Activated CD4-positive, alpha-beta T cell treated with anti-CD3 and anti-CD28 coated beads, Interleukin-2, amount 50 U/mL, for 24 hours (primary cell): Measurements from ENCODE around the gene C4orf54.

ENCODE experiments used
- DNase-seq, 2 donors: peaks; one replicate each; pipeline ENCODE4 v3.0.0-alpha.2; 2020; ENCODE audit warnings: low read depth in 1 of 2, low spot score in 1 of 2

The C4orf54 gene

DNA sequence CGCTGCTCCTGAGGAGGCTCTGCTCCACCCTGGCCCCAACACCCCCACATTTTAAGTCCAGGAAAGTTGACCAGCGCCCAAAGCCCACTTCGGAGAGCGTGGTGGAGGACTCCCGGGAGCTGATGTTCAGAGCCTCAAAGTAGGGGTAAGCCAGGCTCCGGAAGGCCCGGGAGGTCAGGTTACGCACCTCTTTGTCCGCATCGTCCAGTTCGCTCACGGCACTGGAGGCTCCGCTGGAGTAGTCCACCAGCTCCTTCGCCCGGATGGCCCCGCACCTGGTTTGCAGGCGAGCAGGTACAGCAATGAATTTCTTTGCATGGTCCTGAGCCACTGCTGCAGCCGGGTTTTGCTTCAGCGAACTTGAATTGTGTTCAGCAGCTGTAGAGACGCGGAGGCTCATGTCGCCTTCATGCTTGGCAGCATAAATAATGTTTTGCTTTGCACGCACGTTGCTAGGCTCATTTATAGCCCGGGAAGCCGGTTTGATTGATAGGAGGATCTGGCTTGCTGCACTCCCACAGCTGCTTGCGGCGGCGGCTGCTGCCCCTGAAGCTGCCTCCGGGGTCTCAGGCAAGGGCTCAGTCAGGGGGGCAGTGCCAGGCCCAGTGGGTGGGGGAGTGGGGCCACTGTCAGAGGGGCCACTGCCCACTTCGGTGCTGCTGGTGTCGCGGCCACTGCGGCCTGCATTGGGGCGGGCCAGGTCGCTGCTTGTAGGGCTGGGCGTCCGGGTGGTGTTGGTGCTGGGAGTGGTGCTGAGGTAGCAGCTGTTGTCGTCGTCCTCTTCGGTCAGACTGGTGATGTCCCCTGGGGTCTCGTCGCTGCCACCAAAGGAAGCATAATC is 4.8 kb downstream of the C4orf54 start:
- no peak for DNase-seq

DNA sequence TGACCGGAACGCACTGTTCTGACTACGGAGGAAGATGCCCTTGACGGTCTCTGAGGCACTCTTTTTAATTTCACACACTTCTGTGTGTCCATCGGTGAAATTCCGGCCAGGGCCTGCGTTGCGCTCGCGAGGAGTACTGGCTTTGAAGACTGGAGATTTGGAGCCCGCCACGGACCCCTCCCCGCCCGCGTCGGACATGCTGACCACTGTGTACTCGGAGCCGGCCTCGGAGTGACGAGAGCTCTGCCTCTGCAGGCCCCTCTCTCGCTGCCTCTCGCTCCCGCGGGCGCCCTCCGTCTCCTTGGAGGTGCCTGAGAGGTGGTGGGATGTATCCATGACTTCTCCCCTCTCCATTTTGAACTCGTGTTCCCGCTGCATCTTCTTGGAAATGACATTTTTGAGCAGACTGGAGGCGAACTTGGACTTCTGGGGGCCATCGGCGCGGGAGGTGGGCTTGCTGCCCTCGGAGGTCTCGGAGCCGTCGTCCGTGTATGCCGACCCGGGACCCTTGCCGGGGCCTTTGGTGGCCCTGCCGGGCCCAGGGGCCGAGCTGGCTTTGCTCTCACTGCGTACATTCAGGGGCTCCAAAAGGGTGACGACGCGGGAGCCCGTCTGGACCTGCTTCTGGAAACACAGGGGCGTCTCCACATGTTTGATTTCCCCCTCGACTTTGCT is 5.7 kb downstream of the C4orf54 start:
- DNase-seq: no peak

DNA sequence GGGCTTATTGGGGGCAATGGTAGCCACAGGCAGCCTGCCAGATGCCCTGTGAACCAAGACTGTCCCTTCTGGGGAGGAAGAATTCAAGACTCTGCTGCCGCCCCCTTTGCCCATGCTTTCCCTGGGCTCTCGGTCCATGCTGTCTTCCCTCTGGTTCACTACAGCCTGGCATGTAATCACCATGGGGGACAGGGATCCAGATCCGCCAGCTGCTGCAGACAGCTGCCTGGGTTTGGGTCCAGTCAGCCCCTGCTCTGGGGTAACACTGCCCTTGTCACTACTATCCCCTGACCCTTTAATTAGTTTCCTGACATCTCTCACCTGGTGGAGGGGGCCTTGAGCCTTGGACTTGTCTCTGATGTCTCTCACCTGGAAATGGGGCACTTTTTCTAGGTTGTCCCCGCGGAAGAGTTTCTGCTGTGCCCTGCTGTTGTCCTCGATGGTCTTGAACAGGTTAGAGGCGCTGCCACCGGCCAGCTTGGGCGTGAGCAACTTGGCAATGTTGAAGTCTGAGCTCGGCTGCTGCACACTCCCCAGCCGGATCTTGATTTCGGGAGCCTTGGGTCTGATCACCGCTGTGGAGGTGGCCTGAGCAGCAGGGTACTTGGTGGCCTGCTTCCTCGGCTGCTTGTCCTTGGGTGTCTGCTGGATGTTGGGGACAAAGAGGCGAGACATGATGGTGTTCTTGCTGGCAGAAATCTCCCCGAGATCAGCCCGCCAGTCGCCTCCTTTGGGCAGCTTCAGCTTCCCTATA is 6.4 kb downstream of the C4orf54 start:
- DNase-seq: no peak

DNA sequence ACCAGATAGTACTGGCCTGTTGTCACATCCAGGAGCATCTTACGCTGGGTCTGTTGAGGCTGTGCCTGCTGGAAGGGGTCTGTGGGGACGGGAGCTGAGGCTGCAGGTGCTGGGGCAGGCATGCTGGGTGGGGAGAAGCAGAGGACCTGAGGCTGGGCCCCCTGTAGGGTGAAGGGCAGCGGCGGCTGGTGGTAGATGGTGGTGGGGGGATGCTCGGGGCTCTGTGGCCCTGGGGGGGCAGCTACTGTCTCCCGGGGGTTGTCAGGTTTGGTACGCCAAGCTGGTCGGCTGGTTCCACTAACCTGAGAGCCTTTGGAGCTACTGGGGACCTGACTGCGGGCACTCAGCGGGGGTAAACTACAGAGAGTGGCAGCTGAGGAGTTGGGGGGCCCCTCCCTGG is 7.8 kb downstream of the C4orf54 start:
- DNase-seq: no peak

DNA sequence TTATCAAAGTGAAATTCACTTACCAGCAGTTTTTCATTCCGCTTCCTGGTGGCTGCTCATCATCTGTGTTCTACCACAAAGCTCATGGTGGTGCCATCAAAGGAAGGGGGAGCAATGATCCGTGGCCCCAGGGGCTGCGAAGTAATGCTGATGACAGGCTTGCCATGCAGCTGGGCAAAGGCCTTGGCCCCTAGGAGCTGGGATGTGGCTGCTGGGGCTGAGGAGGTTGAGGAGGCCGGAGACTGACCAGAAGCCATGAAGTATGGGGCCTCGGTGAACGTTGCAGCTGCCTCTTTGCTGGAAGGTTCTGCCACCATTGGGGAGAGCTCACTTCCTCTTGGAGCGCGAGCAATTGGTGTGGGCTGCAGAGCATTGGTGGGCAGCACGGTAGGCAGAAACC is 8.4 kb downstream of the C4orf54 start:
- DNase-seq: no peak

DNA sequence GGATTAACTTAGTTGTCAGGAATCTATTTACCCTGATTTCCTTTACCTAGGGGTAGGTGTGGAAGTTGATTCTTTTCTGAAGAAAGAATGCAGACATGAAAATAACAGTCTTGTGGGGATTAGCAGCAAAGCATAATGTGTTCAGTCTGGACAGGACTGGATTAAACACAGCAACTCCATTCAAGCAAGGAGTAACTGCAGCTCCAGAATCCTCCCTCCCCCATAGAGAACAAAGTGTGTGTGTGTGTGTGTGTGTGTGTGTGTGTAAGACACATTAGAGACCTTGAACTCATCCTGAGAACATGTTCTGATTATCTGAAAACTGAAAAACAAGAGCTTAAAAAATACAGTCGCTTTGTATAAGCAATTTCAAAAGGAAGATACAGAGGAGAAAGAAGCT is 9.3 kb downstream of the C4orf54 start:
- DNase-seq: no peak

DNA sequence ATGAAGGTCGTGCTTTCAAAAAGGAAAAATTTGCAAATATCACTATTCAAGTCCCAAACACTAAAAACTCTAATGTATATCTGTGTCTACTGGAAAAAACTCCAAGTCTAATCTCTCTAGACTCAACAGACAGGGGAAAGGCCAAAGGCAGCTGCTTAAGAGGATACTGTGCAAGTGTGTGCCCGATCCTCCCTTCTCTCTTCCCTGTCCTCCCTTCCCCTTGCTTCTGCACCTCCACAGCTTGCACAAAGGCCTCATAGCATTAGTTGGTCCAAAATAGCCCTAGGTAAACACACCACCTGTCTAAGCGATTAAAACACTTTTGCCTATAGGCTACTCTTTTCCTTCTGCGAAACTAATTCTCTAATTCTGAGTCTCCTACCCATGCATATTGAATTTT is 10.6 kb downstream of the C4orf54 start:
- no peak for DNase-seq

DNA sequence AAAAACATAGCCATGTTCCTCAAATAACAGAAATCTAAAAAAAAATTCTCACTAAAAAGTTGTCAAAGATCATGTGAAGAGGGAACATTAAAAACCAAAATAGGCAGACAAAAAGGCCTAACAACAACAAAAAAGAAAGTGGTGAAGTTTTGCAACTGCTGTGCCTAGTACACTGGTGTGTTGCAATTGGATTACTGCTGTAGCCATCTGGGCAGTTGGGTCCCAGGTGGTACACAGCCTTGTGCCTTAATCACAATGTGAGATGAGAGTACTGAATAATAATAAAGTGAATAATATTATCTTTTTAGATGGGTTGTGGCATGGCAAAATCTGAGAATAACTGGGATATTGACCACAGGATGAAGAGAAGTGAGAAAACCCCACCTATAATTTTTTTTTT is 12.0 kb downstream of the C4orf54 start:
- DNase-seq: no peak

DNA sequence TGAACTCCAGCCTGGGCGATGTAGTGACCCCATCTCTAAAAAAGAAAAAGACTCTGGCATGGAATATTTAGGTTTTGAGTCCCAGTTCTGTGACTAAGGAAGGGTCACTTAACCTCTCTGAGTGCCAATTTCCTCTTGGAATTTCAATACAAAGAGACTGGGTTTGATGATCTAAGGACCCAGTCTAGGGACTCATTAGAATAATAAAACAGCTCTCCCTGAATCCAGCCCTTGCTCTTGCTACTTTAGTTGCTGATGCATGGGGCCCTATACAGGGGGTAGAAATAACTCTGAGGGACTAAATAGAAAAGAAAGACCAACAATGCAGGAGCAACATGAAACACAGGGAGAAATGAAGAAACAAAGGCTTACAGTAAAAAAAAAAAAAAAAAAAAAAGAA is 12.6 kb downstream of the C4orf54 start:
- no peak for DNase-seq

DNA sequence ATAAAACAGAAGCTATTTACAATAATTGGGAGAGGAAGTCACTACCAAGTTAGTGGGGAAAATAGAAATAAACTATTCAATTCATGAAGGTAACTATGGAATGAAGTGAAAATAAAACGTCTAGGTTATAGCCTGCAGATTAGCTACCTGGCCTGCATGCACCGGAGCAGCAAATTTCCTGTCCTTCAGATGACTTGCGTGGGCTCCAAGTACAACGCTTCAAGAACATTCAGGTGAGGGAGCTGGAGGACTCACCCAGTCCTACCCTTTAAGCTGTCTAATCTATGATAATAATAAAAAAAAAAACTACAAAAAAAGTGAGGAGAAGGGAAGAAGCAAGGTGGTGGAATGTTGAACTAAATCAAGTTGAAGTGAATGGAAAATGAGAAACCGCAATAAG is 13.2 kb downstream of the C4orf54 start:
- no peak for DNase-seq

DNA sequence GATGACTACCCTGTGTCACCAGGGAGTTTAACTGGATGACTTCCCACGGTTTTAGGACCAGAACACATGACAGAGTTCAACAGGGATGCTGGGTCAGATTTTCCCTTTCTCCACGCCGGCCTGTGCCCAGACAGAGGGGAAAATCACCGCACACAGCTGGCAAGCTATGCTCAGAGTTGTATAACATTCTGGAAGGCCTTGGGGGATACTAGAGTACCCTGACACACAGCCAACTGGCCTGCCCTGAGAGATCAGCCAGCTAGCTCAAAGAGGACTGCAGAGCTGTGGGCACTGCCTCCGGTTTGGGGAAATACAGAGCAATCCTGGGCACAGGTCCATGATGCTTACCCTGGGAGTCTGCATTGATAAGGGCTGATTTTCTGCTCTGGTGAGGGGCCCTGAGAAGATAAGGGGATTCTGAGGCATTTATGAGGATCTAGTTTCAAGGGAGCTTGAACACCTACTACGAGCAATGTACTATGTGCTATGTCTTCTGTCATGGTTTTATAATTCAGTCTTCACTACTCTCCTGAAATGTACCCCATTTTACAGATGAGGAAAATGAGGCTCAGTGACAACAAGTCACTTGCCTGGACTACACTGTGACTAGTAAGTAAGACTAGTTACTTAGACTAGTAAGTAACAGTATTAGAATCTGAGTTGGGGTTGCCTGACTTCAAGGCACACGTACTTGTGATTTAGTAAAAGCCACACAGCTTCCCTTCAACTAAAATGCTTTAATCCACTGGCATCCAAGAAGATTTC is 14.7 kb downstream of the C4orf54 start:
- DNase-seq: no peak

DNA sequence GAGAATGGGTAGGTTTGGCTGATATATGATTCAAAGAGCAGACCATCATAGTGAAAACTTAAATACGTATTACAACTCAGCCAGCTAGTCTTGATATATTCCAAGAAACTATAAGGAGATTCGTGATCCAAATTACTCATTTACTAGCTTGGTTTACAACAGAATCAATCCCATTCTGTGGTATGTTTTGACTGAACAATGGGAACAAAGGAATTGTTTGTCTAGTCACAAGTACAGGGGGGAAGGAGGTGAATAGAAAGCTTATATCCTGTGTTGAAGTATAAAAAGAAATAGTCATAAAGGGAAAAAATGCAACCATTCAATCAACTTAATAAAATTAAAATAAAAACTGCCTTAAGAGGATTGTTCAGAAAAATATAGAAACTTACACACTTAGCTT is 17.0 kb downstream of the C4orf54 start:
- no peak for DNase-seq

DNA sequence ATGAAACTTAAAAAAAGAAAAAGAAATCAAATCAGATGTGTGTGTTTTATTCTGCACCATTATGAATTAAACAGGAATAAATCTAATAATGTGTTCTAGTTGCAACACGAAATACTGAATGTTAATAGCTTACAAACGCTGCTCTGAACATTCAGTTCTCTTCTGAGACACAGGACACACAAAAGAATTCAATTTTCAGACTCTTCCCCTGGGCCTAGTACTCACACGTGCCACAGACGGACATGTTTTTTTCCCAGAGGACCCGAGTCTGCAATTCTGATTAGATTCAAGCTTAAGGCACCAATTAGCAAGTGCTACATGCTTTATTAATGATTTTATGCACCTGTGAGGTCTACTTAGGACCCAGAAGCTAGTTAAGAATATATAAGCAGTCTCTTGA is 20.5 kb downstream of the C4orf54 start:
- DNase-seq: no peak

DNA sequence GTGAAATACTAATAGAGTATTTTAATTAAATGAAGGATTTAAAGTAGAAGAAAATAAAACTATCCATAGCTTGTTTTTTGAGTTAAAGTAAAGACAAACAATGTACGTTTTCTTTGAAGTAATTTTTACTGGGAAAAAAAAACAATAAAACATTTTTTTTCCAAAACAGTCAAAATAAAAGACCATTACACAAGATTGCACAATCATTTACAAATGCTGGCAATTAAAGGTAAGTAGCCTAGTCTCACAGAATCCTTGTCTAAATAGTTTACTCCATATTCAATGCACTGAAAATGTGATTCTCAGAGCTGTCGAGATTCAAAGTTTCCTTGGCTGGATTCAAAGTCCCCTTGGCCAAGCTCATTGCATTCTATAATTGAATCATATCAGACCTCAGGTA is 21.2 kb downstream of the C4orf54 start:
- DNase-seq: no peak

DNA sequence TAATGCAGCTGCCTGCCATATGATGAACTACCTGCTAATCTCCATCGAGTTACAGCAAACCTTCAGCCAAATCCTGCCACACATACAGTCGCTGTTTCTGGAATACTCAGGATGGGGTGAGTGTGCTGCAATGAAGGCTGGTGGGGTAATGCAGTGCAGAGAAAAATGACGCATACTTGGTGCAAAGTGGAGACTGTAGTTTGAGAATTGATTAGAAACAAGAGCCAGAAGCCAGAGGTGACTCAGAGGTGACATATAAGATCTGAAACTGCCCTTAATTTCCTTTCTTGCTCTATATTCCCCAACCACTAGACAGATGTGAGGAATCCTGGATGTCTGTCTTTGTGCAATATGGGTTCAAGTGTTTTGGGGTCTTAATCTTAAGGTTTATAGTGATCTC is 22.0 kb downstream of the C4orf54 start:
- no peak for DNase-seq

DNA sequence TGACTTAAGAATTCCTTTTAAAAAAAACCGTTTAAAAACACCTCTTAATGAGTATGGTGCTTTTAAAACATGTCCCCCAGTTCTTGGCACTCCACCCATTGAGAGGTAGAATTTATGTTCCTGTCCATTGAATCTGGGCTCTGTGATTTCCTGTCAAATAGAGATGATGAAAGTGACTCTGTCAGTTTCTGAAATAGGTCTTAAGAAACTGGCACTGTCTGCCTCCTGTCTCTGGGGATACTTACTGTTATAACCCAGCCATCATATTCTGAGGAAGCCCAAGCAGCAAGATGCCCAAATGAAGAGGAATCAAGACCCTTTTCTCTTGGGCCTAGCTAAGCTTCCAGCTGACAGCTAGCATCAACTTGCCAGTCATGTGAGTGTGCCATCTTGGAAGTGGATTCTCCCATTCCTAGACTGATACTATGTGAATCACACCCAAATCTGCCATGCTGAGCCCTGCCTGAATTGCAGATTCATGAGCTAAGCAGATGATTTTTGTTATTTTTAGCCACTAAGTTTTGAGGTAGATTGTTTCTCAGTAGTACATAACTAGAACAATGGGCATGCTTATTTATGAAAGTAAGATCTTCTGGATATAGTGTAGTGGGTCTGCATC is 22.8 kb downstream of the C4orf54 start:
- DNase-seq: no peak

DNA sequence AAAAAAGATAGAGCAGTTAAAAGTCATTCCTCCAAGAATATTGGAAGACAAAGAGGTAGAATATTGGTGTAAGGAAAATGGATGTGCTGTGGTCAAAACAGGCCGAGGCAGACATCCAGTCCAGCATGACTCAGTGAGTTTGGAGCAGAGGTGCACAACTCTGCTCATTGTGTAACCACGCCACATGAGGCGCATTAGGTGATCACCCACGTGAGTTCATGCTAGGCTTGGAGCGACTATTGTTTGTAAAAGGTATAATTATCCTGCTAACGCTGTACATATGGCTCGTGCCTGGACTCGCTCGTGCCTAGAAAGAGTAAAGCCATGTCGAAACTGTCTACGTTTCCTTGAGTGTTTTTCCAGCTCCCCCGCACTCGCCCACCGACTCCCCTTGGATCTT is 23.9 kb downstream of the C4orf54 start:
- DNase-seq: no peak

DNA sequence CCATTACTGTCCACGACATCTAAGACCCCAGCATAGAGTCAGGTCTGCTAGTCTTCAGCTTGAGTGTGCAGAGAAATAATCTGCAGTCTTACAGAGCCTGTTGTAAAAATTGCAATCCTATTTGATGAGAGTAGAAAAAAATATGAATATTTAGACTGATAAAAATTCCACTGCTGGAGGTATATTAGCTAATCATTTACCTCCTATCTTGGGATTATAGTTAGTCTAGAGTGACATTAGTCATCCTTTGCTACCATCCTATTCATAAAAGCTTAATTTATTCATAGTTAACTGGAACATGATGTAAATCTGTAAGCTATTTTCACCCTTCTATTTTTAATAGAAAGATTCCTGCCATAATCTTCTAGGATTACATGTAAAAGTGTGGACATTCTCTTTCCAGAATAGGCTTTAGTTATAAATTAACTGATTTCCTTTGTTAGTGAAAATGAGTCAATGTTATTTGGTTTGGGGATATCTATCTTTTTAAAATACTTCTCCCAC is 26.7 kb downstream of the C4orf54 start:
- no peak for DNase-seq

DNA sequence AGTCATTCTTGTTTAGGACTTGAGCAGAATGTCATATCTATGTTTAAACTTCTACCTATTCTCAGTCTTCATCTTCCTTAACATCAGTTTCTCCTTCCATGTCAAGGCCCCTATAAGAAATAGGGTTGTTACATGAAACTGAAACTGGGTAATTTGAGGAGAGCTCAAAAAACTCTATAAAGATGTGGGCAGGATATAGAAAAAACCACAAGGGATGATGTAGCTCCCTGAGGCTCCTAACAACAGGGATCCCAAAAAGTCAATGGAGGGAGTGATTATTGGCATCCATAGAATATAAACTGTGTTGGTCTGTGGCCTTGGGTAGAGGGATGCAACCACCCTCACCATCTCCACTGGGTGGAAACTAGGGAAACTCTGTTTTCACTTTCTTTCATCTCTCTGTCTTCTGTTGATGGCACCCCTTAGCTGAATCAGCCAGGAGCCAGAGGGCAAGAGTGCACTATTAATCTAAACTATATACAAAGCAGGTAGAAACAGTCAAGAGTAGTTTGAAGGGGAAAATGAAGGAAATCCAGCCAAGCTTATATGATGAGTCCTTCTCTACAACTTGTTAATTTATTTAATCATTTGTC is 27.6 kb downstream of the C4orf54 start:
- DNase-seq: no peak

DNA sequence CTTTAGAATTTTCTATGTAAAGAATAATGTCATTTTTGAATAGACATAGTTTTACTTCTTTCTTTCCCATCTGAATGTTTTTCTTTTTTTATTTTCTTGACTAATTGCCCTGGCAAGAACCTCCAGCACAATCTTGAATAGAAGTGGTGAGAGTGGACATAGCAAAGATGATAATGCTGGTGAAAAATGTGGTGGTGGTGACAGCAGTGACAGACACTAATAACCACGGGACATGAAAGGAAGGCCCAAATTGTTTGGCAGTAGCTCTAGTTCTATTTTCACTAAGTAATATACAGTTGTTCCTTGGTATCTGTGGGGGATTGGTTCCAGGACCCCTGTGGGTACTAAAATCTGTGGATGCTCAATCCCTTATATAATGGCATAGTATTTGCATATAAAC is 29.6 kb downstream of the C4orf54 start:
- no peak for DNase-seq
